GM18907 (cell line): ENCODE data around the gene PLA2G5.
A peak's percentile ranks its signal among the peaks of the same experiment; 100 is the strongest.

Experiments
- ATAC-seq: cut with Tn5 transposase; IDR thresholded peaks from one replicate; pipeline ENCODE4 v1.9.1; 2021; ENCODE audit warnings: mild to moderate bottlenecking, moderate library complexity; ENCODE audit not compliant: unreplicated experiment

PLA2G5 gene

DNA sequence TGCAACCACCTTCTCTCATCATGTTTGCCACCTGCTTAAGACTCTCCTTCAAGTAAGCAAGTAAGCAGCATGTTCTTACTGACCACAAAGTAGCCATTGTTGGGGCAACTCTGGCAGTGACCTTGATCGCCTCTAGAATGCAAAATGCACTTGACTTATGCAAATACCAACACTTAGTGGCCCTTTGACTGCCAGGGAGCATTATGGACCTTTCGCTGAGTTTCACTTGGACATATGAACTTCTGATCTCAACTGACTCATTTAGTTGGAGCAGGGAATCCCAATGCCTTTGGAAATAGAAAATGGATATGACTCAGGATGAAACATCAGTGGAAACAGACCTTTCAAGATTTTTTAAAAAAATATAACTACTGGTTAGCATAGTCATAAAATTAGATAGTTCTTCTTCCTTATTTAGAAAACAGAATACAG, 6.1 kb upstream of the PLA2G5 start:
- ATAC-seq = no peak

DNA sequence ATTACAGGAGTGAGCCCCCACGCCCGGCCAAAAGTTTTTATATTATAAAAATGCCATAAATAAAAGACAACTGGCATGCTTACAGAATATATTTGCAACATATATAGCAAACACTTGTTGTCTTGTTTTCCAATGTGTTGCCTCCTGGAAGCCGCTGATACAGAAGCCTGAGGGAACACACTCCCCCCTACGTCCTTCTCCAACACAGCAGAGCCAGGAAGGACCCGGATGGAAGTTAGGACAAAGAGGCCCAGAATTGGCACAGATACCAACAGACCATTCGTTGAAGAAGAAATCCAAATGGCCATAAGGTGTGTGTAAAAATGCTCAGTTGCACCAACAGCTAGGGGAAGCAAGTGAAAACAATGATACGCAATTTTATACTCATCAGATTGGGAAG, 1.3 kb upstream of the PLA2G5 start:
- no peak for ATAC-seq

GRCh38 chr1:20070357-20070756, 363 bp downstream of the PLA2G5 start:
- no peak for ATAC-seq

GRCh38 chr1:20071416-20071815, 1.4 kb downstream of the PLA2G5 start:
- ATAC-seq = no peak

- no peak for ATAC-seq
Observed at GRCh38 chr1:20072771-20073170, 2.8 kb downstream of the PLA2G5 start.

DNA sequence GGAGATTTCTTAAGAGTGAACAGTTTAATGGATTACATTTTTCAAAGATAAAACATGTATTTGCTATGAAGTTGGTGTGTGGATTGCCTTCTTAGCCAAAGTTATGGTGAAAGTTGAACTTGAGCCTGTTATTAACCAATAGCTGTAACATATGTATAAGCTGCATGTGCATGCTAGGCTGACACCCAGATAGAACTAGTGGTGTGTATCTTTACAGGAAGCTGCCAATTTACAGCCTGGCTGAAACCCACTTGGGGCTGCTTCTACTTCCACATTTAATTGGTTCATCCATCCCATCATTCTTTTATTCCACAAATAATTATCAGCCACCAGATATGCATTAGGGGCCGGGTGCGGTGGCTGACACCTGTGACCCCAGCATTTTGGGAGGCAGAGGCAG, 3.3 kb downstream of the PLA2G5 start:
- ATAC-seq = no peak

GRCh38 chr1:20074055-20074724, 4.2 kb downstream of the PLA2G5 start:
- ATAC-seq = no peak

DNA sequence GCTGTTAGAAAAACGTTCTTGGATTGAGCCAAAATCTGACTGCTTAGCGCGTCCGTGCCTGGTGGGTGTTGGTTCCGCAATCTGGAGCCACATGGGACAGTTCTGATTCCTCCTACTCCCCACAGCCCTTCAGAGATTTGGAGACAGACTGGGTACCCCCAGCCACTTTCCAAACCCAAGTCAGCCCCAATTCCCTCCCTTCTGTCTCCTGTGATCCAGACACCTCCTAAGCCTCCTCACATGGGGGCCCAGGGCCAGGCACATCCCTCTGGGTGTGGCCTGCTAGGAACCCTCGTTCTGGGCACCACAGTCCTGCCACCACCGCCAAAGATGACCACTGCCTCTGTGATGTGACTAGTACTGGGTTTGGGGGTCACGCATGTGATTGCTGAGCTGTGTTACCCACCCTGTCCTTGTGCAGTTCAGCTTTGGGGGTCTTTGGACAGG, 4.8 kb downstream of the PLA2G5 start:
- no peak for ATAC-seq

- no peak for ATAC-seq
Observed at GRCh38 chr1:20075345-20075744, 5.4 kb downstream of the PLA2G5 start.

- ATAC-seq = no peak
Observed at GRCh38 chr1:20076223-20076622, 6.2 kb downstream of the PLA2G5 start.

DNA sequence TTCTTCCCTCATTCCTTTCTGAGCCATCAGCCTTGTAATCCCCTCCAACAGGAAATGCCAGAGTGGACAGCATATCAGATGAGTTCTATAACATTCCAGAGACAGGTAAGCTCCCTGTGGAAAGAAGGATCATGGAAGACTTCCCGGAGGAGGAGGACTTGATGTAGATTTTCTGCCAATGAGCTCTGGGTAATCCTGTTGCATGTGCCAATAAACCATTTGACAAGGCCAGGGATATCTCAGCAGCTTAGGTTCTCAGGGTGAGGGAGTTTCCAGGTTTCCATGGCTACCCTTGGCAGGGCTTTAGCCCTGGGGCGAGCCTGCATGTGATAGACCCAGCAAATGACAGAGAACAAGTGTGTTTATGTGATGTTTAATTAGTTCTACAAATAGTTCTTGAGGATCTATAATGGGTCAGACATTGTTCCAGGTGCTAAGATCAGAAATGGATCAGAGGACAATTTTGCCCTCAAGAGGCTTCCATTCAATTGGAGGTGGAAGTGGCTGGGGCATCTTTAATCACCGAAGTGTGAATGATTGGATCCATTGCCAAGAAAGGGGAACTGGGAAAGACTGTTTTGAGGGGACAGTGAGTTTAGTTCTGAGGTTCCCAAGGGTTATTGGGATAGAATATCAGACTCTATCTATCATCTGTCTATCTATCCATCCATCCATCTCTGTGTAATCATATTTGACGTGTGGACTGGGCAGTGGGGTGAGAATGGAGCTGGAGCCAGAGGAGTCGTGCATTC, 6.9 kb downstream of the PLA2G5 start:
- ATAC-seq = no peak

DNA sequence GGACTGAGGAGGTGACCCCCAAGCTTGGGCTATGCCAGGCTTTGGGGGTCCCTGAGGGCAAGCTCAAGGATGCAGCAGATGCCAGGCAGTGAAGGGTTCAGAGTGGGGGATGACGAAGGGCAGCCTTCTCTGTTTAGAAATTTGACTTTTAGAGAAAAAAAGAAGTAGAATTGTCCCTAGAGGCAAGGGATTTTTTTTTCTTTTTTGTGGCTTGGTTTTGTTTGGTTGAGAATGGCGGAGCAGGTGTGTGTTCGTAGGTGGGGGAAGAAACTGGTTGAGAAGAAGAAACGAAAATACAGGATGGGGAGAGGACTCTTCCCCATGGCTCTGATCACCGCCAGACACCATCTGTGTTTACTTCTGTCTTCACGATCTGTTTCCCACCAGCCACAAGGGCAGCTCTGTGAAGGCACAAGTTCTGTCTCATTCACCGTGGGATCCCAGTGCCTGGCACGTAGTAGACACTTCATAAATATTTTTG, 8.2 kb downstream of the PLA2G5 start:
- ATAC-seq = peak; percentile 51

GRCh38 chr1:20078711-20079110, 8.7 kb downstream of the PLA2G5 start:
- ATAC-seq = no peak

GRCh38 chr1:20079661-20080305, 9.8 kb downstream of the PLA2G5 start:
- ATAC-seq = no peak

- peak; percentile 56 for ATAC-seq
Observed at GRCh38 chr1:20080441-20081352, 10.7 kb downstream of the PLA2G5 start.

GRCh38 chr1:20081353-20081810, 11.4 kb downstream of the PLA2G5 start:
- ATAC-seq = no peak

DNA sequence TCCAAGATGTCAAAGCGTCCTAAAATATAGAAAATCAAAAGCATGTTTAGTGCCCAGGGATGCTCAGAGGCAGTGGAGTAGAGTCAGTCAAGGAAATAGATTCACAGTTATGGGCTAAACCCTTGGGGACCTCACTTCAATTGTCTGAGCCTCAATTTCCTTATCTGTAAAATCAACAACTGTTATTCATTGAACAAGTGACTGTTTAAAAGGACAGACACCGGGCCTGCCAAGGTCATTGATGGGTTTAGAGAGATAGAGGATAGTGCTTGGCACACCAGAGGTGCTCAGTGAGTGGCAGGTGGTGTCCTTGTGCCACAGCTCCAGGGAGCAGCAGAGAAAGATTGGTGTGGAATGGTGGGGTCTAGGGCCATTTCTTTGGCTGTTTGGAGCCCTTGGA, 12.8 kb downstream of the PLA2G5 start:
- ATAC-seq = no peak

DNA sequence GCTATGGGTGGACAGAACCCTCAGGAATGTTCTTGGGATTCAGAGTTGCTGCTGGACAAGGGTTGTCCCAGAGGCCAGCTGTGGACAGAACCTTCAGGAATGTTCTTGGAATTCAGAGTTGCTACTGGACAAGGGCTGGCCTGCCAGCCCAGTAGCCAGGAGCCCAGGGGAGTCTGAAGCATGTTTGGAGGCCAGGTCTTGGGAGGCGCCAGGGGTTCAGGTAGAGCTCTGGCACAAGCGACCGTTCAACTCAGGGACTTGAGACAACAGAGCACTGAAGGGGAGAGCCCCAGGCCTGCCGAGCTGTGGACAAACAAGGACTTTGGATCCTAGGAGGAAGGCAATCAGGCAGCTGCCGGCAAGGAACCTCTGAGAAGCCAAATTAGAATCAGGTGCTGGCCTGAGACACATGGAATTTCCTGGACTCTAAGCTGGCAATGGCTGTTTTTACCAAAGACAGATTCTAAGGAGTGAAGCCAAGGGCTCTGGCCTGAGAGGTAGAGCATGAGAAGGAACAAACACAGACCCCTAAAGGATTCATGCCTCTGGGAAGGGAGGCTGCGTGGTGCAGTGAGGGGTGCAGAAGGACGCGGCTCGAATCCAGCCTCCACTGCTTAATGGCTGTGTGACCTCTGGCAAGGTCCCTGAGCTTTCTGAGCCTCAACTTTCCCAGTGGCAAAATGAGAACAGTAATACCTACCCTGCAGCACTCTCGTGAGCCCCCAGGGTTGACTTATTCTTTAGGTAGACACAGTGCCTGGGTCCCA, 13.4 kb downstream of the PLA2G5 start:
- no peak for ATAC-seq

DNA sequence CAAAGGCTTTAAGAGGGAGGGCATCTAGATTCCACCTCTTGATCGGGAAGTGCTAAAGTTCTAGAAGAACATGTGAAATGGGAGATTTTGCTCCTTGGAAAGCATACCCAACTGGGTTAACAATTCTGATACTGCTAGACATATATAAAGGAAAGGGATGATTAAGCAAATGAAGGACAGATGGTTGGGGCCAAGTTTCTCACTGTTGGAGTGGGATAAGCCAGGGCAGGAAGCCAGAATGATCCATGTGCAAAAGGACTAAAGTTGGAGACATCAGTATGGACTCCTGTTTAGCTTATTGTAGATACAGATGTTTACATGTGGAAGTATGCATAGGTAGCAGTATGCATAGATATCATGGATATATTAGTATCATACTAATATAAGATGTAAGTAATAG, 16.8 kb downstream of the PLA2G5 start:
- no peak for ATAC-seq

- no peak for ATAC-seq
Observed at GRCh38 chr1:20087668-20088067, 17.7 kb downstream of the PLA2G5 start.
